SK-MEL-5 (cell line): ENCODE measurements around the gene CAPN9. TPM values are rescaled to one million over a fixed set of nuclear protein-coding genes. Genes with fewer than 3 reads are reported as not detected.
A peak's percentile ranks its signal among the peaks of the same experiment; 100 is the strongest.

Experiments
- DNase-seq: peaks from one replicate; pipeline ENCODE4 v3.0.0-alpha.2; 2016; ENCODE audit warnings: low read depth, low spot score
- in situ Hi-C: cut with HindIII; loops from 2 replicates; pipeline ENCODE4 v1.10.0; 2016; ENCODE audit warnings: low sequenced_read_pairs, high pct_unique_total_duplicates, low pct_unique_long_range_greater_than_20kb
- total RNA-seq: library from RNA; depleted of rRNA; stranded (reverse); fragments of >200 nt; shearing (Covaris generic); gene quantifications from 2 replicates; pipeline ENCODE4 v1.2.3, GENCODE V29; 2014

The CAPN9 gene
- total RNA-seq, 1 experiment from 2014 or later: not detected

DNA sequence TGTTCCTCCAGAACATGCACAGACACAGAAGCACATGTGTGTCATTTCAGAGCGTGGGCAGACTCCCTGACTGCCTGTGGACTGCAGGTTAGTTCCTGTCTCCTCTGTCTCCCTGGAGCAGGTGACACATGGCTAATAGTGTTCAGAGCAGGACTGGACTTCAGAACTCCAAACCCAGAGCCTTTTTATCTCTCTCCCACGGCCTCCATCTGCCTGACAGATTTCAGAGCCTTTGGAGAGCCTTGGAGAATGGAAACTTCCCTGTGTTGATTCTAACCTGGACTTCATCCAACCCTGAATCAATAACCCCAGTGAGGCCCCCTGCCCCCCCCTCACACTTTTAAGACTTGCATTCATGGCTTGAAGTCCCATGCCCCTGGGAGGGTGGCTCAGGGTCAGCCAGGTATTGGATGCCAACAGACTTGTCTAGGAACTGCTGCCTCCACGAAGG is 76.8 kb downstream of the CAPN9 start:
- in situ Hi-C loops: no loop called here

DNA sequence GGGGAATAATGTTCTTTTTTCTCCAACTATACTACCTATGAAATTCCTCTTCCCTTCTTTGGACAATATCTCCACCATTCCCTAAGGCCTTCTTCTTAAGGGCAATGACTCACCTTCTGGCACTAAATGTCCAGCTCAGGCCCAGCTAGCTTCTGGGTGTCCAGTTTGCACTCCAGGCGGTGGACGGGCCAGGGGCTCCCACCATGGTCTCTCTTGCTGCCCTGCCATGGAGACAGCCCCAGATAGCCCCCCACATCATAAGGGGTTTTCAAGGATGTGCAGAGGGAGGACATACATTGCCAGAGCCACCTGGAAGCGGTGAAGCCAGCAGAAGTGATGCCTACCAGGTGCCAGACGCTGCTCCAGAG is 77.3 kb downstream of the CAPN9 start:
- no peak for DNase-seq
- in situ Hi-C loops: no loop called here

More for the DNA sequence above, 76.8 kb downstream of the CAPN9 start:
- no peak for DNase-seq

DNA sequence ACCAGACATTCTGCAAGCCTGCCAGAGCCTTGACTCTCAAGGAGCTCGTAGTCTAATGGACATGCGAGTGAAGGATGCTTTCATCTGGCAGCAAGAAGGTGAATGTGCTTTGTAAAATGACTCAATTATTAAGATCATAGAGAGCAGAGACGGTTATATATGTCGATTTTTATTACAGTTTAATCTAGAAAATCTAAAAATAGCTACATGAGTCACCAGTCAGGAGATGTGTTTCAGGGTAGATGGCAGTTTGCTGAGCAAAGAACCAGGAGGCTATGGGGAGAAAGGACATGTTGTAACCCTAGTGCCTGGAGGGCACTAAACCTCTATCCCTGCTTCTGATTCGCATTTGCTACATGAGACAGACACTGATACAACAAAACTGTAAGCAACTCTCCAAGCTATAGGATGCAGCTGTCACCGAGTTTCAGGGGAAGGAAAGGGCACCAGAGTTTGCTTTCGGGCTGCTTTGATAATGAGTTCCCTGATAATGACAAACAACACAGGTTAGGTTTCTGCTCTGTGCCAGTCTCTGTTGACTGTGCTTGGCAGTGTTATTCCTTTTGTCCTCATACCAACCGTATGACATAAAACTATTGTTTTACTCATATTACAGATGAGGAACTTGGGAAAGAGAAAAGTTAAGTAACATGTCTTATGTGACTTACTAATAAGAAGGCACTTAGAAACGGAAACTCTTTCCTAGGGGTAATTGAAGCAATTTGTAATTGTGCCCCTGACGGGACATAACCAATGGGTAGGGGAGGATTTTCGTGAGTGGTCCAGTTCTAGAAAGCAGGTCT is 77.9 kb downstream of the CAPN9 start:
- peak; percentile 76 for DNase-seq
- in situ Hi-C loops: no loop called here

DNA sequence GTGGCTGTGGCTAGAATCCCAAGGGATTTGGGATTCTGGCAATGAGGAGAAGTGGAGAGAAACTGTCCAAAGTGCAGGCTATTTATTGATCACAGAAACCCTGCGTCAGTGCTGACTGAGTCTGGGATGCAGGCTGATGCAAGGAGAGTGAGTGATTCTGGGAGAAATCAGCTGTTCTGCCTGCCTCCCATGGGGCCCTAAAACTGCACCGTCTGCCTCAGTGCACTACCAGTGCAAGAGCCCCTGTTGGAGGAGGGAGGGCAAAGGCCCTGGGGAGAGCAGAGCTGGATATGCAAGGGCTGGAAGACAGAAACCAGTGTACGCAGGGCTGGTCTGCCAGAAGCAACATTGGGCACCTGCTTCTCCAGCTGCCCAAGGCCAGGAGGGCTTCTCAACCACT is 78.6 kb downstream of the CAPN9 start:
- in situ Hi-C loops: no loop called here

DNA sequence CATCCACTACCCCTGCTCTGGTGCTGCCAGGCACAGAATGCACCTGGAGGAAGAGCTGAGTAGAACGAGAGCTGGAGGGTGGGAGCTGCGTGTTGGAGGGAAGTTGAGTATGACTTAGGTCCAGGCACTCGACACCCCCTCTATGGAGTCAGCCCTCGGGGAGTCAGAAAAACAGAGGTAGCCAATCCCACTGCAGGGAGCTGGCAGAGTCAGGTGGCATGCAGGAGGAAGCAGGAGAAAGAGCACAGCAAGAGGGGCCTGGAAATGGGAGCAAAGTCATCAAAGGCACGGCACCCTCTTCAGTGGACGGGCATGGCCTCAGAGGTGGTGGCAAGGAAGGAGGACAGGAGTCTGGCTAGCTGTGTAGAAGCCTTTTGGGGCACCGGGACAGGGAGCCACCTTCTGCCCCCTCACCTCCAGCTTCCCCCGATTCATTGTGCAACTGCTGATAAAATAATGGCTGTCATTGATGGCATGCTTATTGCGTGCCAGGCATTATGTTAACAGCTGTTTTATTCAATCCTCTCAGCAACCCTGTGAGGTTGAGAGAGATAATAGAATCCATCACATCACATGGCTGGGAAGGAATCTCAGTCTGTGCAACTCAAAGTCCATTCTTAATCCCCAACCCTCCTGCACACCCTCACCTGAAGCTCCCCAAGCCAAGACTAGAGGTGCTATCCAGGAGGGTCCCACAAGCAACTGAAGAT is 79.1 kb downstream of the CAPN9 start:
- DNase-seq: no peak
- in situ Hi-C loops: no loop called here

More for the DNA sequence above, 78.6 kb downstream of the CAPN9 start:
- DNase-seq: no peak

DNA sequence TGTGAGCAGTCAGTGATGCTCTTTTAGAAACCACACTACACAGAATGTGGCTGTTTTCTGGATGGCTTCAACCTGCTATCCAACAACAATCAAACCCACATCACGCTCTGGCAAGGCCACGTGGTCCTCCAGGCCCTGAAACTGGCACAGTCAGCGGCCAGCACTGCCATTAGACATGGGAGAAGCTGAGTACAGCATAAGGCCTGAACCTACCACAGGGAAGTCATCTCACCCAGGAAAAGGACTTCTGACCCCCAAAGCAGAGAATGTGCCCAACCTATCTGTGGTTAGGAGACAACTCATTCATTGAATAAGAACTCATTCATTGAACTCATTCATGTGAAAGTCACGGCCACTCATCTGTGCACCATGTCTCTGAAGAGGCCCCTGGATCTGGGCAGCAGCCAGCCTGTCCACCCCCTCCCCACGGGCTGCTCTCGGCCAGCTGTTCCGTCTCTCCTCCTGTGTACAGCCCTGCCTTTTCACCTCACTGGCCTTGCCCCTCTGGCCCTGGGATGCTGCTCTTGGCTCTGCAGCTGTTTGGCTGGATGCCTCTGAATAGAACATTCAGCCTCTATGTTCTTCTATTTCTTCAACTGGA is 80.0 kb downstream of the CAPN9 start:
- no peak for DNase-seq
- in situ Hi-C loops: no loop called here

DNA sequence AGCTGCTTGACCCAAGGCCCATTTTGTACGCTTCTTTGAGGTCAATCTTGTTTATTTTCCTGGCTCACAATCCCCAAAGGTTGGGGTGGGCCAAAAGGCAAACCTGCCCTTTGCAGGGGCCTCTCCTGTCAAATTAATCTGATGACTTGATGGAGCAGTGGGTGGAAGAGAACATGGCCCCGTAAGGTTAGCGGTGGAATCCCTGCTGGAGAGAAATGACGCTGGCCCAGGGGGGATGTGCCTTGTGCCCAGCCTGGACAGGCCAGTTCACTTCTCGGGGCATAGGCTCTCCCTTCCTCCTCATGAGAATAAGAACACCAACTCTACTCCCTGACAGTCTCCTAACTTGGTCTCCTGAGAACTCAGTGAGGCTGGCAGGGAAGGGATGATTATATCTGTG is 80.6 kb downstream of the CAPN9 start:
- in situ Hi-C loops: no loop called here
- no peak for DNase-seq

DNA sequence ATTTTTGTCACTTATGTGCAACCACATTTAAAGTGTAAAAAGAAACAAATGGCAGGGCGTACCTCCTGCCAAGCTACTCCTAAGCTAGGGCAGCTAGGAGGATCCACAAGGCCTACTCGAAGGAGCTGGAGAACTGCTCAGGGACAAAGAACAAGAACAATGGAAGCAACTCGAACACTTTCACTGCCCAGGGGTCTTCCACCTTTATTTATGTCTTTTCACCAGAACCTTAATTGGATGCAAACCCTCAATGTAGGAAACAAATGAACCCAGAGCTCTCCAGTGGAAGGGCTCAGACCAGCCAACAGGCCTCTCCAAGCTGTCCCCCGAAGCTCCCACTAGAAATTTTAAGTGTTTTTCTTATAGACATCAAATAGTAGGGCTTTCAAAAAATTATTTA is 81.2 kb downstream of the CAPN9 start:
- no peak for DNase-seq
- in situ Hi-C loops: no loop called here

DNA sequence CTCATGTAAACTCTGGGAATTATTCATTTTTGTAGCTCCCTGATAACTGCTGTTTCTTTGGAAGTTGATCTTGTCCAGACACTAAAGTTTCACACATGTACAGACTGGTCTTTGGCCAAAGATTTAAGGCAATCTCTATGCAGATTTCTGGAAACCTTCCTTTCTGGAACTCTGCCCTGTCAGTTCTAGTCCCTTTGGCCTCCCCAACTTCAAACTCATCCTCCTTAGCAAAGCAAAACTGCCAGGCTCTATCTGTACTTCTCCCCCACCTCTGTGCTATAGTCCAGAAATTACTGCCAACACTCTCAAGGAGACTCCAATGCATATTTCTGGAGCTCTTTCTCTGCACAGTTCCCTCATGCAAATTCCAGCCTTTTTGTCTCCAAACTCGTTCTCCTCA is 84.6 kb downstream of the CAPN9 start:
- in situ Hi-C loops: no loop called here
- DNase-seq: no peak

DNA sequence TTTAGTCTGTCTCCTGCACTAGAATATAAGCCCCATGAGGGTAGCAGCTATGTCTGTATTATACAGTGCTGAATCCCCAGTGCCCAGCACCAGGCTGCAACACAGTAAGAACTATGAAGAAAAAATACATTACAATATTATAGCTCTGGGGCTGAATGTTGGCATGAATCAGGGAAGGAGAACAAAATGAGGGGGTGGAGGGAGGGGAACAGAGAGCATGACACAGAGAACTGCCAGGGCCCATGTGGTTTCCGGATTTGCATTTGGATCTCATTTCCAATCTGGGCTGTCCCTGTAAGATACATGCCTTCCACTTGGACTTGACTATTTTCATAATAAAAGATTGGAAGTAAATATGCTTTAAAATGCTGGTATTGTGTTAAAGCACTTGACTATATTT is 85.3 kb downstream of the CAPN9 start:
- in situ Hi-C loops: no loop called here
- DNase-seq: no peak

DNA sequence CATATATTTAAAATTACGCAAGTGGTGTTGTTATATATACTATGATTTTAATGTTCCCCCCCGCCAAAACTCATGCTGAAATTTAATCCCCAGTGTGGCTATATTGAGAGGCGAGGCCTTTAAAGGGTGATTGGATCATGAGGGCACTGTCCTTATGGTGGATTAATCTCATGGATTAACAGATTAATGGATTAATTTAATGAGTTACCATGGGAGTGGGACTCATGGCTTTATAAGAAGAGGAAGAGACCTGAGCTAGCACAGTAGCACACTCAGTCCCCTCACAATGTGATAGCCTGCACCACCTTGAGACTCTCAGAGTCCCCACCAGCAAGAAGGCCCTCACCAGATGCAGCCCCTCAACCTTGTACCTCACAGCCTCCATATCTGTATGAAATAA is 86.3 kb downstream of the CAPN9 start:
- no peak for DNase-seq
- in situ Hi-C loops: no loop called here

DNA sequence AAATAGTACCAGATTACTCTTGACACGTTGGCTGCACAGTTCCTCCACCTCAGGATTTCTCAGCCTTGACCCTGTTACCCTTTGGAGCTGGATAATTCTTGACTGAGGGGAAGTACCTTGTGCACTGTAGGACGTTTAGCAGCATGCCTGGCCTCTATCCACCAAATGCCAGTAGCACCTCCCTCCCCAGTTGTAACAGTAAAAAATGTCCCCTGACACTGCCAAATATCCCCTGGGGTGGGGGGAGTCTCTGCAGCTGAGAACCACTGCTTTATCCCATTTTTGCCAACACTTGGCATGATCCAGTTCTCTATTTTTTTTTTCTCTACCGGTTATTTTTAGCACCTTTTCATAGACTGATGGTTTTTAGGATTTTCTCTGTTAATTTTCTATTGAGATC is 87.1 kb downstream of the CAPN9 start:
- no peak for DNase-seq
- in situ Hi-C loops: no loop called here

DNA sequence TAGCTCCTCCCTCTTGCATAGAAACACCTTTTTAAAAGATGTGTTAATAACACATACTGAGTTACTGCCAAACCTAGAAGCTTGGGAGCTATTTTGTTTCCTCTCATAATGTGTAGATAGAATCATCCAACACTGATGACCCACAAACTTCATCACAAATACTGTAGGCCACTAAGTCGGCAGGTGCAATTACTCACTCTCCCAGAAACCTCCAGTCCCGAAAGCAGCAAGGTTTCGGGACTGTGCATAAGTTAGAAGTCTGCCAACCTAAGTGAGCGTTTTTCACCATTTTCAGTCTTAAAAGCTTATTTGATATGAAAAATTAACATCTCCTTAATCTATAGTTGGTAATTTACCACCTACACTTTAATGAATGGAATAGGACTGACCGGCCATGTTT is 89.2 kb downstream of the CAPN9 start:
- in situ Hi-C loops: no loop called here
- DNase-seq: no peak

DNA sequence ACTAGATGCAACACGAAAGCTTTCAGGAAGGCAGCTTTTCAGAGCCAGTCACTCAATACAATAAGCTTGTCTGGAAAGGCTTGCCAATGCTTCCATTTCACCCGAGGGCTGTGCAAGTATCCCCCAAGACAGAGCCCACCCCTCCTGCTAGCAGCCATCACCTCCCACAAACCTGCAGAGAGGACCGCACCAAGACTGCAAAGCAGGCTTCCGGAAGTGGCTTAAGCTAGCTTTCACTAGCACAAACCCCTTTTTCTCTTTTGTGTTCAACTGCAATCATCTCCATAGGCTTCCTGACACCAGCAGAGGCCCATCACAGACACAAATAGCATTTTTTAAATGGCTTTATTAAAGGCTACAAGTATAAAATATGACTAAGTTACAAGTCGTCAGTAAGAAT is 89.6 kb downstream of the CAPN9 start:
- no peak for DNase-seq
- in situ Hi-C loops: no loop called here

DNA sequence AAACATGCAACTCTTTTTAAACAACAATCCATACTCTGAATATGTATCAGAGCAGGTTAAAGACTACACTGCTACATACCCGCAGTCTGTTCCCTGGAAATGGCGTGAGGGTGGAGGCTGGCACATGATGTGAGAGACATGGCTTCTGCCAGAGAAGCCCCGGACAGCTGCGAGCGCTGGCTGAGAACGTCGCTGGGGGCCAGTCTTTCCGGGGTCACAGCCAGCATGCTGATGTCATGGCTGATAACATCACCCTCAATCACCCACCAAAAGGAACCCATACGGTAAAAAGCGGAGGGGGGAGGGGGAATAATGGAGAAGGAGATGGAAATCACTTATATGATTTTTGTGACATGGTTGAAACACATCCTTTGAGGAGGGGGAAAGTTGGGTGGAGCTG is 92.0 kb downstream of the CAPN9 start:
- in situ Hi-C loops: no loop called here
- no peak for DNase-seq

DNA sequence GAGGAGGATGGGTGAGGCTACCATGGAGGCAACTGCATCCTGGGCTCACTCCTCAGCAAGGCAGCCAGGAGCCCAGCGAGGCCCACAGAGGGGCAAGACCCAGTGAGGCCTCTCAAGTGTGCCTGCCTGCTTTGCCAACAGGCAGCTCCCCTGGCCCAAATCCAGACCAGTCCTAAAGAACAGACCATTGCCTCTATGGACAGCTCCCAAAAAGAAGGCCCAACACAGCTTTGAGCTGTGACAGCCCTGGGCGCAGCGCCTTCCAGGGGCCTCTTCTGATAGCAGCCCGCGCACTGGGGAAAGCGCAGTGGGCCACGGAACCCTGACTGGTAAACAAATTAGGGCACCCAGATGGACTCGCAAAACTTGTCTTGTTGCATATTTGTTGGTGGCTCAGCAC is 95.6 kb downstream of the CAPN9 start:
- in situ Hi-C loops: no loop called here
- no peak for DNase-seq

DNA sequence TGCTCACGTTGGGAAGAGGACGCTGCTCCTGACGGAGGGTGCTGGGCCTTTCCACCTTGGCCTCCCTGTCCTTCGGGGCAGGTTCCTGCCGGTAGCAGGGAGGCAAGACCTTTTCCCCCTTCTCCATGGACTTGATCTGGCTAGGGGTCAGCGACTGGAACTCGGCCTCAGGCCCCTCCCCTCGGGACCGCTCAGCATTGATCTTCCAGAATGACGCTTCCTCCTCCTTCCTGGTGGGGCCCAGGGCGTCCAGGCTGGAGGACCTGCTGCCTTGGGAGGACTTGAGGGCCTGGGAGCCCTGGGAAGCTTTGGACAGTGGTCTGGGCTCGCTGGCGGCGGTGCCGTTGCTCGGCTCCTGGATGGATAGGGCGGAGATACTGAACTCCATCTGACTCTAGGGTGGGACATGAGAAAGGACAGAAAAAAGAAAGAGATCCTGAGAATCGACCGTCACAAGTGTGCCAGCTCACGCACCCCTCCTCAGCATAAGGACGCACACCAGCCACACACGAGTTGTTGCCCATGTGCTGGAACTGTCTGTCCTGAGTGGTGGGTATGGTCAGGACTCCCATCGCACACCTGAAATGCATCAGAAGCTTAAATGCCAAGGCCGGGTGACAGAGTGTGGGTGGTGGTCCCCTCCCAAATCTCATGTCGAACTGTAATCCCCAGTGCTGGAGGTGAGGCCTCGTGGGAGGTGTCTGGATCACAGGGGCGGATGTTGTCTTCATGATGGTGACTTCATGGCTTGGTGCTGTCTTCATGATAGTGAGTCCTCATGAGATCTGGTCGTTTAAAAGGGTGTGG is 96.5 kb downstream of the CAPN9 start:
- DNase-seq: no peak
- in situ Hi-C loops: no loop called here

DNA sequence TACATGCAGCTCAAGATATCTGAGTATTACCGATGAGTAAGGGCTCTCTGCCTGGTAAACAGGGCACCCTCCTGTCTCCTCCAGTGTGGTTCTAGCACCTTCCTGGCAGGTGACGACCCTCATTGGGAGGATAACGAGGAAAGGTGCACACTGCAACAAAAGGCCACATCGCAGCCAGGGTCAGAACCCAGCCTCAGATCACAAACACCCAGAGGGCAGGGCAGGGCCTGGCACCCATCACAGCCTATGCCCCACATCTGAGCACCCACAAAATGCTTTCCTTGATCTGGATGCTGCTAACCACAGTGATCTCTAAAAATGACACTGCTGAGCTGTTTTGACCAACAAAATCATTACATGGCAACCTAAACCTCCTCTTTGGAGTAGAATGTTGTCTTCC is 97.4 kb downstream of the CAPN9 start:
- DNase-seq: no peak
- in situ Hi-C loops: no loop called here
